ENCODE measurements around the gene RNF187. TPM values are rescaled to one million over a fixed set of nuclear protein-coding genes. Genes with fewer than 3 reads are reported as not detected.

Gene RNF187
- total and polyA plus RNA-seq, 2 of the 4 experiments (the other 2 are of a cell fraction): 14.0 to 55.4 TPM

GRCh38 chr1:228511546-228512445, 24.6 kb downstream of the RNF187 start:
- intact Hi-C loops (cut with micrococcal nuclease): no loop called here
- BruUV-seq (replicated peaks): no TSS peak
- Histone ChIP-seq H4K5ac (ENCODE audit: low read depth, low read length) (no peak overlapping the region), H2AFZ (replicated peaks; ENCODE audit: low read length, poor library complexity) (no peak overlapping the region), H2BK5ac (ENCODE audit: low read depth, low read length, poor library complexity, severe bottlenecking) (no peak overlapping the region), H4K20me1 (ENCODE audit: insufficient read depth, low read length) (no peaks in the 10 kb centered on the region), H3K18ac (ENCODE audit: low read depth, low read length) (no peak overlapping the region), H2BK120ac (ENCODE audit: low read depth, low read length) (no peak overlapping the region), H3K36me3 (ENCODE audit: control insufficient read depth, insufficient read depth, low read length) (no peaks in the 10 kb centered on the region), H3K9ac (ENCODE audit: low read depth, low read length) (no peak overlapping the region), H3K23ac (ENCODE audit: low read depth, low read length) (no peak overlapping the region), H3K27ac (ENCODE audit: insufficient read depth, low read length) (no peak overlapping the region), H3K14ac (replicated peaks; ENCODE audit: low read depth, low read length) (no peak overlapping the region), H3K56ac (ENCODE audit: extremely low read depth, insufficient read depth, low read length) (no peak overlapping the region), H3K9me3 (ENCODE audit: control insufficient read depth, insufficient read depth, low read length) (peaks cover 5% of the 10 kb centered on the region), H3K4me1 (ENCODE audit: control insufficient read depth, insufficient read depth, low read length) (no peaks in the 10 kb centered on the region), H3K4ac (ENCODE audit: low read depth, low read length) (no peak overlapping the region), H3K79me1 (ENCODE audit: low read depth in 1 of 2, low read length in 2 of 2) (no peaks in the 10 kb centered on the region), H4K91ac (ENCODE audit: insufficient read depth, low read depth, low read length) (no peak overlapping the region), H2BK20ac (ENCODE audit: low read depth, low read length) (no peak overlapping the region), H3K4me2 (ENCODE audit: low read depth, low read length) (no peak overlapping the region), H2BK15ac (ENCODE audit: low read depth, low read length) (no peak overlapping the region), H2AK9ac (replicated peaks; ENCODE audit: low read depth, low read length, poor library complexity) (no peak overlapping the region), H3K9me1 (ENCODE audit: insufficient read depth, low read length) (no peaks in the 10 kb centered on the region), H3K4me3 (ENCODE audit: insufficient read depth, low read depth, low read length) (no peak overlapping the region), H4K8ac (ENCODE audit: low read depth in 2 of 2, low read length in 2 of 2) (no peak overlapping the region), H2AK5ac (ENCODE audit: low read depth, low read length) (no peak overlapping the region), H3K27me3 (ENCODE audit: control insufficient read depth, insufficient read depth, low read length) (peaks cover 48% of the 10 kb centered on the region)
- whole genome bisulfite sequencing, 2 experiments (ENCODE audit: extremely low coverage in 2 of 2, insufficient read length in 1 of 2): 61% methylated on average over 4 of the region's 13 CpGs; no CpG with 5 or more reads in 1 of the 2 experiments
- dilution Hi-C loops (cut with HindIII; ENCODE audit: low sequenced_read_pairs, unreplicated experiment): no loop called here
- ATAC-seq (ENCODE audit: low read depth) (no peak), DNase-seq (no peak)
- in situ Hi-C loops (cut with MboI; ENCODE audit: low sequenced_read_pairs): no loop called here
- ChIA-PET CTCF (no interaction called here), POLR2A (ENCODE audit: unreplicated experiment) (no interaction called here)
- TF ChIP-seq CHD1 (IDR thresholded peaks at IDR 0.05; ENCODE audit: low read depth, low read length): no peak
- no peak for TF ChIP-seq FOS (IDR thresholded peaks at IDR 0.05; ENCODE audit: low read depth, low read length)
- no peak for TF ChIP-seq CEBPB (IDR thresholded peaks at IDR 0.05; ENCODE audit: low read depth, low read length)
- no peak for TF ChIP-seq USF2 (IDR thresholded peaks at IDR 0.05; ENCODE audit: low read depth, low read length)
- no peak for TF ChIP-seq MAZ (IDR thresholded peaks at IDR 0.05; ENCODE audit: borderline replicate concordance, low read depth, low read length)
- no peak for TF ChIP-seq SMC3 (IDR thresholded peaks at IDR 0.05; ENCODE audit: low read depth, low read length)
- TF ChIP-seq MXI1 (IDR thresholded peaks at IDR 0.05; ENCODE audit: borderline replicate concordance, low read depth, low read length): no peak
- no peak for TF ChIP-seq MAFK (IDR thresholded peaks at IDR 0.05; ENCODE audit: low read depth, low read length)
- no peak for TF ChIP-seq BHLHE40 (IDR thresholded peaks at IDR 0.05; ENCODE audit: low read depth, low read length)
- TF ChIP-seq RAD21 (IDR thresholded peaks at IDR 0.05; ENCODE audit: low read length): no peak
- no peak for TF ChIP-seq RCOR1 (IDR thresholded peaks at IDR 0.05; ENCODE audit: insufficient replicate concordance, low read length)
